Stimulated activated CD8-positive, alpha-beta memory T cell treated with anti-CD3 and anti-CD28 coated beads, Interleukin-12 subunit alpha, Interleukin-12 subunit beta, amount 100 ng/mL, for 4 hours (primary cell): ENCODE data around the gene PPP1R16B.

ENCODE experiments used
- DNase-seq: peaks from one replicate; pipeline ENCODE4 v3.0.0-alpha.2; 2020; ENCODE audit warnings: low read depth

PPP1R16B gene

DNA sequence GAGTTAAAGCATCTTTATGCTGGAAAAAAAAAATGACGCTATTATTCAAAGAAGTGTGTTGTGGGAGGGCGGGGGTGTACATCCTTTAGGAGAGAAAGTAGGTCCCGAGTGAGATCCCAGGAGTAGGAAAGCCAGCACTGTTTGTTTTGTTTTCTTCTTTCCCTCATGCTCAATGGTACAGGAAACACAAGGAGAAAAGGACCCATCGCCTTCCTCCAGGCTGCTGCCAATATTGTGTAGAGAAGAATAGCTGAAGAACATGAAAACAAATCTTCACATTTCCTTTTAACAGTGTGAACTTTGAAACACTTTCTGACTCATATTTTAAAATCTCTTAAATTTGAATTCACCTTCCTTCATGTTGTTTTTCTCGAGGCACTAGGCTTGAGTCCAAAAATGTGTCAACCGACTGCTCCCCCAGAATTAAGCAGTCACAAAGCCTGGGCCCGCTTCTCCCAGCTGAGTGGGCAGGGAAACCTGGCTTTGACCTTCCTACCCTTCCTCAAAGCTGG lies 22.3 kb downstream of the PPP1R16B start:
- no peak for DNase-seq

DNA sequence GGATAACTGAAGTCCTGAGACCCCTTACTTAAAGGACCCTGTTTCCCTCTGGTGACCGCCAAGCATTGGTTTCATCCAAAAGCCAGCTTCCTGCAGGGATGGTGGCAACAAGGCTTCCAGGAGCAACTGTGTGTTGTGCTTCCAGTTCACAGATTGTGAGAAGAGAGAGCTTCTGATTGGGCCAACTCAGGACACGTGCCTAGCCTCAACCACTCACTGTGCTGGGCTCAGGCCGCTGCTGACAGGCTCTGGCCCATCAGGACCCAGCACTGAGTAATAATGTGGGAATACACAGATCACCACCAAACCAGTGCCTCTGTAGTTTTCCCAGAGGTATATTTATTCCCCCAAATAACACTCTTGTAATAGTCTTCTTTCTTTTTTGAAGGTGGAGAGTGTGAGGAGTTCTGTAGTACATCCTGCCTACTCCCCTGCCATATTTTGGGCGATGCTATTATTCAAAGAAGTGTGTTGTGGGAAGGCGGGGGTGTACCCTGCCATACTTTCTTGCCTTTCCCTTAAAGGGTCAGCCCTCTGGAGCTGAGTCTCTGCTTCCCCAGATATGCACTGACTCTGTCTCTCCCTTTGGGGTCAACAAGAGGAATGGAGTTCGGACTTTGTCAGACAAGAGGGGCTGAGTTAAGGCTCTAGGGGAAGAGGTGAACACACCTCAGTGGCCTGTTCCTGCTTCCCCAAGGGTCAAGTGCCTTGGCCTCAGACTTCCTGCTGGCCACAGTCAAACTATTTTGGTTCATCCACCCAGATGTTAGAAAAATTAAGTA lies 23.2 kb downstream of the PPP1R16B start:
- DNase-seq, result no peak

DNA sequence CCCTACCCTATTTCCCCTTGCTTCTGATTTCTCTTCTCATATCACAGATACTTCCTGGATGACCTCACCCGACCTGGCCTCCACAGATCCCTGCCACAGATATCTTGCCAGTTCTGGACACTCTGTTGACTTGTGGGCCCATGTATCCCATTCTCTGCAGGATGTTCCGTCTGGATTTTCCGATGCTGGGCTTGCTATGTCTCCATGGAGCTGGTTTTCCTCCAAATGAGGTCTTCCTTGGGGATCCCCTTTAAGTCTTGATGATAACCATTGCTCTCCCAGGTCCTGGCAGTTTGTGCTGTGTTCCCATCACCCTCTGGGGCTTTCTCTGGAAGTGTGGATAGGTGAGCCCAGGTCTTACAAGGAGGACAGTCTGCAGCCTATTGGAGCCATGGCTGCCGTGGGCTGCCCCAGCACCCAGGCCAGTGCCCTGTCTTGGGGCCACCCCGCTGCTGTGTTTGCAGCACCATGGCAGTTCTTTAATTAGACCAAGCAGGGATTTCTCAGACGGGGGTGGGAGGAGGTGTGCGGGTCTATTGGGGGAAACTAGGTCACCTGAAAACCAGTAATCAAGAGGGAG lies 23.9 kb downstream of the PPP1R16B start:
- DNase-seq, result no peak

DNA sequence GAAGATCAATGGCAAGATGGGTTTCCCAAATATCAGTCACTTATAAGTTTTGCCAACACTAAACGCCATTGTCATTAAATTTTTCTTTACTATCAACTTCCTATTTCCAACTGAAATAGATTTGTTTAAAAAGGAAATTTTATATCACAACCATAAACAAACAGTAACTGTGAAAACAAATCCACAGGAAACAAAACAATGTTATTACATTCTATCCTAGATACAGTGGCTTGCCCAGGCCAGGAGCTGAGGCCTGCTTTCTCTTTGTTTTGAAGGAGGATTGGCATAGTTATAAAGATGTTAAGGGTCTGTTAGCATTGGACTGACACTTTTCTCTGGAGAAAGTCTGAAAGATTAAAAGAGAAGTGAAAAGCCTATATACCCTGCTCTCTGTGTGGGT lies 24.9 kb downstream of the PPP1R16B start:
- DNase-seq, result no peak

DNA sequence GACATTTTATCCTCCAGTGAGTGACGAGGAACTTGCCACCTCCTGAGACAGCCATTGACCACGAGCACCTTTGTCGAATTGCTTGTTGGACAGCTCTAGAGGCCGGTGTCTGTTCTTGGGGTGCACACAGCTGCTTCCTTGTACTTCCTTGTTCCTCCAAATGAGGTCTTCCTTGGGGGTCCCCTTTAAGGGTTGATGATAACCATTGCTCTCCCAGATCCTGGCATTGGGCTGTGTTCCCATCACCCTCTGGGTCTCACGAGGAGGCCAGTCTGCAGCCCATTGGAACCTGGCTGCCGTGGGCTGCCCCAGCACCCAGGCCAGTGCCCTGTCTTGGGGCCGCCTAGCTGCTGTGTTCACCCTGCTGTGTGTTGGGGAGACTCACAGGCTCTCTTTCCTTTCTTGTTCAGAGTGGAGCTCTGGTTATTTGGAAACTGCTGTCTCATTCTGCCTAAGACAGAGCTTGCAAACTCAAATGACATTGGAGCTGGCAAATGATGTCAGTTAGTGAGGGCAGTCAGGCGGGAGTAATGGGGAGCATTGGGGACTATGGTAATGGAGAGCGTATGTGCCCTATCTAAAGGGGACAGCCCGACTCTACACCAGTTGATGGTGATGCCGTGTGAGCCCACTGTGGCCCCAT lies 25.7 kb downstream of the PPP1R16B start:
- DNase-seq, result no peak

DNA sequence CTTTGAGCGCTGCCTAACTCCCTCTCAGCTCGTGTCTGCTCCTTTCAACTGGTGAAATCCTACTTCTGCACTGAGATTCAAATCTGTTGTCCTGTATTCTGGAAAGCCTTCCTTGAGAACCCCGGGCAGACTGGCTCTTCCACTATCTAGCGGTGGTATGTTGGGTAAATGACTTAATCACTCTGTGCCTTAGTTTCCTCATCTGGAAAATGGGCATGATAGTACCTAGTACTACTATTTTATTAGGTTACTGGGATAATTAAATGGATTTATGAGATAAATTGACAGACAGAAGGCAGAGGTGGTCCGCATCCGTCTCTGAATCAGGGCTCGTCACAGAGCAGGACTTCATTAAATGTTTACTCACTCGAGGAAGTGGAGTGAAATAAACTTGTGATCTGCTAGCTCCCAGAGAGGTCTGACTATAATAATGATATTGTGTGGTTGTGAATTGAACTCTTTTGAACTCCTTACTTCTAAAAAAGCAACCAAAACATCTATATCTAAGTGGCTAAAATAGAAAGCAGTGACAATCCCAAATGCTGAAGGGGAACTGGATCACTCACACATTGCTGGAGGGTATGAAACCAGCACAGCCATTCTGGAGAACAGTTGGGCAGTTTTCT lies 26.6 kb downstream of the PPP1R16B start:
- DNase-seq, result no peak

DNA sequence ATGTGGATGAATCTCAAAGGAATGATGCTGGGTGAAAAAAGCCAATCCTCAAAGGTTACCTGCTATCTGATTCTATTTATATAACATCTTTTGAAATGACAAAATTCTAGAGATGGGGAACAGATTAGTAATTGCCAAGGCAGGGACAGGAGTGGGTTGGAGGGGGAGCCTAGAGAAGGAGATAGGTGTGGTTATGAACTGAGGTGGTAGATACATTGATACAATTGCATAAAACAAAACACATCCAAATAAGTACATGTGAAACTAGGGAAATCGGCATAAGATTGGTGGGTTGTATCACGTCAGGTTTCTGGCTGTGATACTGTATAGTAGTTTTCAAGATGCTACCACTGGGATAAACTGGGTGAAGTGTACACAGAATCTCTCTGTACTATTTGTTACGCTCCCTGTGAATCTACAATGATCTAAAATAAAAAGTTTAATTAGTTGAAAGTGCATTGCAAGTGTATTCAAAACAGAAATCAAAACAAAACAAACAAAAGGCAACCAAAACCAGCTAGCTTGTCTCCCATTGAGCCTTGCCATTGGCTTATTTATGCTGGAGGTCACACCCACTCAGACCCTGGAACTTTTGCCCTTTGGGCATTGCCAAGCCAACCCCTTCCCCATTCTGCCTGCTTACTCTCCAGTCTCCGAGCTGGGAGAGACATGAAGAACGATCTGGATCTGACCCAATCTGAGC lies 27.8 kb downstream of the PPP1R16B start:
- no peak for DNase-seq

DNA sequence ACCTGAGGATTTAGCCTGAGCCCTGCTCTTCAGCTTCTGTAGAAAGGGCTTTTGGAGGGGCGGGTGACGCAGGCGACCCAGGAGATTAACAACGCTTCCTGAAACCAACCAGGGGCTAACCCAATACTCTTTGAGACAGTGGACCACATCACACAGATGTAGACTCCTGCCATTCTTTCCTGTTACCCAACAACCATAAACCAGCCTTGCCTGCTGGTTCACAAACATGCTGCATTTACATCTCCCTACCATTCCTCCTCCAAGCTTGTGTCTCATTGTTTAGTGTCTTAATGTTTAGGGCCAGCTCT lies 28.3 kb downstream of the PPP1R16B start:
- no peak for DNase-seq

DNA sequence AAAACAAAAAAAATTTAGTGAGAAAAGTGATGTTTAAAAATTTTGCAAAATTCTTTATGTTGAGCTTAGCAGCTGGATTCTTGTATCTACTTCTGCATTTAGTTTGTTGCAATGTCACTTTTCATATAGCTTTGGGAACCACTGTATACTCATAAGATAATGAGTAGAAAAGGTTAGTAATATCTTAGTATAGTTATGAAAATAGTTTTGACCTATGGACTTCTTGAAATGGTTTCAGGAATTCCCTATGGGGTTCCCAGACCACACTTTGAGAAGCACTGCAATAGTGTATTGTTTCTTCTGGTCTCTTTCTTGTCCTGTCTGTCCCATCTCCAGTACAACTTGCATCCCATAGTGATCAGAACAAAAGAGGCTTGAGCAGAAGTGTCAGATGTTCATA lies 29.4 kb downstream of the PPP1R16B start:
- DNase-seq, result no peak

DNA sequence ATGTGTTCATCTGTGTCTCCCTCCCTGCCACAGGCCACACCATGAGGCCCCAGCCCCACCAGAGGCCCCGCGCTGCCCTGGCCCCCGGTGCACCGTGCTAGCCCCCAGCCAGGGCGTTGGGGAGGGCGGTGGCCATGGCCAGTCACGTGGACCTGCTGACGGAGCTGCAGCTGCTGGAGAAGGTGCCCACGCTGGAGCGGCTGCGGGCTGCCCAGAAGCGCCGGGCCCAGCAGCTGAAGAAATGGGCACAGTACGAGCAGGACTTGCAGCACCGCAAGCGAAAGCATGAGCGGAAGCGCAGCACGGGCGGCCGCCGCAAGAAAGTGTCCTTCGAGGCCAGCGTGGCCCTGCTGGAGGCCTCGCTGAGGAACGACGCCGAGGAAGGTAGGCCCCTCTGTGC lies 30.3 kb downstream of the PPP1R16B start:
- DNase-seq, result no peak

DNA sequence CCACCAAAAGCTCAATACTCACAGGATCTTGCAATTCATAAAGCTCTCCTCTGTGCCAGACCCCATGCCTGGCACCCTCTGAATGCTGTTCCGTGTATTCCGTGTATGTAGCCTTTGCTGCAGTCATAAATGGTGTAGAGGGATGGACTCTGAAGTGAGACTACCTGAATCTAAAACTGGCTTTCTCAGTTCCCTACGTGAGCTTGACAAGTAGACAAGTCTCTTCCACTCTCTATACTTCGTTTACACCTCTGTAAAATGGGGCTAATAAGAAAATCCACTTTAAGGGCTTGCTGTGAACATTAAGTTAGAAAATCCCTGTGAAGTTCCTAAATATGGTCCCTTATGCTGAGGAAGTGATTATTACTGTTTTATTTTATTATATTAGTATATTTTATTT lies 31.5 kb downstream of the PPP1R16B start:
- no peak for DNase-seq

DNA sequence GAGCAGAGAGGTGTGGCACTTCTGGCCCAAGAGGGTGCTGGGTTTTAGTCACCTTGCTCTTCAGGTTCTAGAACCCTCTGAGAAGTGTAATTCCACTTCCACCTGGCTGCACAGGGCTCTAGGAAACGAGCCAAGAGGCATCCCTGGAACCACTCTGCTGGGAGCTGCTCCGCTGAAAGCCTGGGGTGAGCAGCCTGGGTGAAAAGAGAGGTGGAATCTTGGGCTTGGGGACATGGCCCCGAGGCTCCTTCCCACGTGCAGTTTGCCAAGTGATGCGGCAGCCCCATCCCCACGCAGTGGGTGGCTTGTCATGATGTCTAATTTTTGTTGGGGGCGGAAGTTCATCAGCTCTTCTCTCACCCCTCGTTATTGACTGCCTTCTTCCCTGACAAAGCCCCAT lies 32.8 kb downstream of the PPP1R16B start:
- DNase-seq, result no peak

DNA sequence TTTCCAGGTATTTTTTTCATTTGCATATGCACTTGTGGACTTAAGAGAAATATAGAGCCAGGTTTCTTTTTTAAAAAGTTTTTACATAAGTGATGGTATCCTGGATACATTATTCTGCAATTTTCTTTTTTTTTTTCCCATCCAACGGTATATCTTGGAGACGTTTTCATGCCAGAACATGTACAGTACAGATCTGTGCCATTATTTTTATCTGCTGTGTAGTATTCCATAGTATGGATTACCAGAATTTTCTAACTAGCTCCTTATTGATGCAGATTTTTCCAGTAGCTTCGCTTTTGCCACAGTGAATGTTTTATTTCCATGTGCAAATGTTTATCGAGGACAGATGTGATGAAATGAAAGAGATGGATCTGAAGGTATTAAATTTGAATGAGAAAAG lies 34.1 kb downstream of the PPP1R16B start:
- no peak for DNase-seq

DNA sequence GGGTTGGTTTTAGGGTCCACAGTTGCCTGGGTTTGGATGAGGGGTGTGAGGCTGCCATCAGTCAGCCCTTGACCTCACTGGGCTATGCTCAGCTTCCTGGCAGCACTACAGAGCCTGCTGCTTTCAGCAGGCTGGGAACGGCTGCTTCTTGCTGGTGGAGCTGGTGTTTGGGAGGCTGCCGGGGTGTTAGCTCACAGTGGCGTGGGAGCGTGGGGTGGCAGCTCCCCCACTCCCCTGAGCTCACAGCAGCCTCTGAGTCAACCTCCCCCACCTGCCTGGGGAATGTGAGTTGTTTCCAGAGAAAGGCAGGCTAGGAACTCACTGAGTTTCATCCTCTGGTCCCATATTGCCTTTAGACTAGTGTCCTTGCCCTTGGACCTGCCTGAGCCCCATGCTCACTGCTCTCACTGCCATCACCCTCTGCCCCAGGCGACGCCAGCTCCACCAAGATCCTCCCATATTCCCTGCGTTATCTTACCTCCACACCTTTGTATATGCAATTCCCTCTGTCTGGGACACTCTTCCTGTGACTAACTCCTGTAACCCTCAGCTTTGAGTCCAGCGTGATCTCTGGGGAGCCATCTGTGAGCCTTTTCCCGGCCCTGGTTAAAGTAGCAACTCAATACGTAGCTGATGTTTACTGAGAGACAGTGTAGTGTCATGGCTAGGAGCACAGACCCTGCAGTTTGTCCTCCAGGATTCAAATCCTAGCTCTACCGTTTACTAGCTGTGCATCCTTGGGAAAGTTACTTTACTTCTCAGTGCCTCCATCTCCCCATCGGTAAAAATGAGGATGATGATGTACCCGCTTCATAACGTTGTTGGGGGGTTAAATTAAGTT lies 34.8 kb downstream of the PPP1R16B start:
- peak; percentile 39 for DNase-seq

DNA sequence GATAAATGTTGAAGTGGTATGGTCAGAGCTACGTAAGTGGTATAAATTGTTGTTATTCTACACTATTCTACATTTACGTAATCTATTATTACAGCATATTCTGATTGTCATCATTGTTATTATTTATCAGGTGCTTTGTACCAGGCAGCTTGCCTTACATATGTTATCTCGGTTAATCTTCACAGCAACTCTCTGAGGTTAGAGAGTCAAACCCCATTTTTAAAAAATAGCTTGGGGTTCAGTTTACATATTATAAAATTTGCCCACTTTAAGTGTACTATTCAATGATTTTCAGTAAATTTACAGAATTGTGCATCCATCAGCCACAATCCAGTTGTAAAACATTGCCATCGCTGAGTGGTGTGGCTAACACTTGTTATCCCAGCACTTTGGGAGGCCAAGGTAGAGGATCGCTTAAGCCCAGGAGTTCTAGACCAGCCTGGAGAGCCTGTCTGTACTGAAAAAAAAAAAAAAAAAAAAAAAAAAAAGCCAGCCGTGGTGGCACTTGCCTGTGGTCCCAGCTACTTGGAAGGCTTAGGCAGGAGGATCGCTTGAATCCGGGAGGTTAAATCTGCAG lies 35.5 kb downstream of the PPP1R16B start:
- no peak for DNase-seq

DNA sequence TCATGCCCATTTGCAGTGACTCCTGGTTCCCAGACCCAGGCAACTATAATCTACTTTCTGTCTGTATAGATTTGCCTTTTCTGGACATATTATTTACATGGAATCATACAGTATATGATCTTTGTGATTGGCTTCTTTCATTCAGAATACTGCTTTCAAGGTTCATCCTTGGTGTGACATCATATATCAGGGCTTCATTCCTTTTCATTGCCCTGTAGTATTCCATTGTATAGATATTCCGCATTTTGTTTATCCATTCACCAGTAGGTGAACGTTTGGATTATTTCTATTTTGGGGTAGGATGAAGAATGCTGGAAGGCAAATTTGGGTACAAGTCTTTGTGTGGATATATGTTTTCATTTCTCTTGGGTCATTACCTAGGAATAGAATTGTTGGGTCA lies 36.1 kb downstream of the PPP1R16B start:
- no peak for DNase-seq

DNA sequence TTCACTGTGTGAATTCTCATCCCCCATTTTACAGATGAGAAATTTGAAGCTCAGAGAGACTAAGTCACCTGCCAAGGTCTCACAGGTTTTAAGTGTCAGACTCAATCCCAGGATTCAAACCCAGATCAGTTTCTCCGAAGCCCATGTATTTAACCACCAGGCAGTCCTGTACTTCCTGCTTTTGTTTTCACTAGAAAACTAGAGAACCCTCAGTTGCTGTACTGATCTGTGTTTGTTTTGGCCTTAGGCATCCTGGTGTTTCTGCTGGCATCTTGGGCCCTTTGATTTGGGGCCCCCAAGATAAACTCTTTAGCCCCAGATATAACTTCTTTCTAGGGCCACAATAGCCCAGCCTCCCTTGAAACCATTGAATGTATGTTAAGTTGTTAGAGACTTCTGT lies 36.5 kb downstream of the PPP1R16B start:
- no peak for DNase-seq

DNA sequence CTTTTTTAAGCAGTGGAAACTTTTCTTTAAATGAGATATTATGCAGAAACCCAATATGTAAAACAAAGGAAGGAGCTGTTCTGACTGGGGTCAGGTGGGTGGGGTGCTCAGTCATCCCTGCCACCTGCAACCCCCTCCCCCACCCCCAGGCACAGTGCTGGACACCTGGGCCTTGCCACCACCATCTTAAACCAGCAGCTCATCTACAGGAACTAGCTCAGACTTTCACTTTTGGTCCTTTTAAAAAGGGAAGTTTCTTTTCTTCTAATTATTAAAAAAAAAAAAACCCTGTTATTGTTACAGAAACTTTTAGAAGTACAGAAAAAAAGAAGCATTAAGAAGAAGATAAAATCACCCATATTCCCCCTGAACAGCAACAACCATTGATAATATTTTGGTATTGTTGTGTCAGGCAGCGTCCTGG lies 37.1 kb downstream of the PPP1R16B start:
- peak; percentile 52 for DNase-seq

DNA sequence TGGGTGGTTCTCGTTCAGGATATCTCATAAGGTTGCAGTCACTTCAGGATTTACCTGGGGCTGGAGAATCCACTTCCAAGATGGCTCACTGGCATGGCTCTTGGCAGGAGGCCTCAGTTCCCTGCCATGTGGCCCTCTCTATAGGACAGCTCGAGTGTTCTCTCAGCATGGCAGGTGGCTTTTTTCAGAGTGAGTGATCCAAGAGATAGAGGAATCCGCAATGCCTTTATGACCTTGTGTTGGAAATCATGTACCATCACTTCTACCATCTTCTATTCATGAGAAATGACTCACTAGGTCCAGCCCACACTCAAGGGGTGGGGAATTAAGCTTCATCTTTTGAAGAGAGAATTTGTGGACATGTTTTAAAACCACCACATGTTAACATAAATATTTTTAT lies 37.8 kb downstream of the PPP1R16B start:
- no peak for DNase-seq

DNA sequence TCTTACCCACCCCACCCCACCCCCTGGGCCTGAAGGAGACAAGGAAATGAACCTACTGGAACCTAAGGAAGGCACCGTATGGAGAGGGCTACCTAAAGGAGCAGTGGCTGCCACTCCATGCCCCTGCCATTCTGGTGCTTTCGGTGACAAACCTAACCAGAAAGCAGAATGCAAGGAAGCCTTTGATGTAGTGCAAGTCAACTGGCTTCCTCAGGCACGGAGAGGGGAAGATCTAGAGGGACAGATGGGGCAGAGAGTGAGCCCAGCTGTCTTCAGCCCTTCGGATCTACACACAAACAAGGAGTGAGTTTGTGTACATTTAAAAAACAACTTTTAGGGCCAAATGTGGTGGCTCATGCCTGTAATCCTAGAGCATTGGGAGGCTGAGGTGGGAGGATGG lies 39.5 kb downstream of the PPP1R16B start:
- no peak for DNase-seq

DNA sequence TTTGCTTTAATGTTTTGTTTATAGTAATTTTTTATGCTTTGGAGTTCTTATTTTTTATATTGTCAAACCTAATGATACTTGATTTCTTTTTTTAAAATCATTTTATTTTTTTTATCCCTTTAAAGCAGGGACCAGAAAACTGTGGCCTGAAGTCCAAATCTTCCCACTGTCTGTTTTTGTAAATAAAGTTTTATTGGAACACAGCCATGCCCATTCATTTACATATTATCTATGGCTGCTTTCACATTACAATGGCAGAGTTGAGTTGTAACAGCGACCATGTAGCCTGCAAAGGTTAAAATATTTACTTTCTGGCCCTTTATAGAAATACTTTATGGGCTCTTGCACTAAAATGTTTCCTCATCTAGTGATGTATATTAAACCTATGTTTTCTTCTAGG lies 42.3 kb downstream of the PPP1R16B start:
- no peak for DNase-seq
